HG03060 (cell line): ENCODE results near the gene ABCC8.

ENCODE experiments used
- ATAC-seq: cut with Tn5 transposase; IDR thresholded peaks from one replicate; pipeline ENCODE4 v1.9.1; 2021; ENCODE audit warnings: low read depth, moderate number of reproducible peaks; ENCODE audit not compliant: unreplicated experiment

The ABCC8 gene

DNA sequence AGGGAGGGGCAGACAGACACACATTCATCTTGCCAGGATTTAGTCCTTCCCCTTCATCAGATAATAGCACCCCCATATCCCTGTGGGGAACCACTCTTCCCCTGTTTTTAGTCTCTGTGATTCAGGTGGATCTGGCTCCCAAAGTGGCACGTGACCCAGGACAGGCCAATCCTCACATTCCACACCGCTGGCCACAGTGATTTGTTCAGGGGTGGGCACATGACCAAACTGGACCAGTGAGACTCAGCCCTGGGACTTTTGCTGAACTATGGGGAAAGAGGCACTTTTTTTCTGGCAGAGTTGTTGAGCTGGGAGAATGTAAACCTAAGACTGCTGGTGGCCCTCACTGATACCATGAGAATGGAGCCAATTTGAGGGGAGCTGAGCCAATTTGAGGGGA is 69.1 kb downstream of the ABCC8 start:
- no peak for ATAC-seq

- ATAC-seq = no peak
These were observed 69.9 kb downstream of the ABCC8 start for GRCh38 chr11:17406818-17407149.

GRCh38 chr11:17406082-17406817 is 70.4 kb downstream of the ABCC8 start:
- ATAC-seq = no peak

DNA sequence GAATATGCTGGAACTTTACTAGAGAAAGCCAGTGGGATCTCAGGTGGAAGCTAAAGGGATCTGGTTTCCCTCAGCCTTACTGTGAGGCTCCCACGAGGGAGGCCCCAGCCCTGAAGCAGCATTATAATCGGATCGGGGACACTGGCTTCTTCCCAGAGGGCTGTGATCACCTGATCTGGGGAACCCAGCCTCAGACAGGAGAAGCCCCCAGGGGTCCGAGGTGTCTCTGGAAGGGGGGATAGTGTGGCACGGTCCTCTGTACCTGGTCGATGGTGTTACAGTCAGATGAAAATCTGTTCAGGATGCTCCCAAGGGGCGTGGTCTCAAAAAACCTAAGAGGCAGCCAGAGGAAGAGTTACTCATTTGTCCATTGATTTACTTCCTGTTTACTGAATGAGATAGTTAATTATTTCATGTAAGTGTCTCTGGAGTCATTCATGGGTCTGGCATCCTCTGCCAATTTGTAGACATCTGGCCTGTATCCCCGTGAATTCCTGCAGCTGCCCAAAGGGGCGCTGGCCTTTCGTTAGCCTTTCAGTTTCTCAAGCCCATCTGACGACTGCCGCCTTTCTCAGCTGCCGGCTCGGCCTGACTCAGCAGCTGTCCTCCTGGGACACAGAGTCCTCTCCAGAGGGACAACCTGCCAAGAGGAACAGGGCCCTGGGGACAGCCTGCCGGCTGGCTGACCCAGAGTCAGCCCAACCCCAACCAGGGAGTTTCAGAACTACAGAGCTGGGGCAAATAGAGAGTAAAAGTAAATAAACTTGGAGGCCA is 71.2 kb downstream of the ABCC8 start:
- no peak for ATAC-seq

DNA sequence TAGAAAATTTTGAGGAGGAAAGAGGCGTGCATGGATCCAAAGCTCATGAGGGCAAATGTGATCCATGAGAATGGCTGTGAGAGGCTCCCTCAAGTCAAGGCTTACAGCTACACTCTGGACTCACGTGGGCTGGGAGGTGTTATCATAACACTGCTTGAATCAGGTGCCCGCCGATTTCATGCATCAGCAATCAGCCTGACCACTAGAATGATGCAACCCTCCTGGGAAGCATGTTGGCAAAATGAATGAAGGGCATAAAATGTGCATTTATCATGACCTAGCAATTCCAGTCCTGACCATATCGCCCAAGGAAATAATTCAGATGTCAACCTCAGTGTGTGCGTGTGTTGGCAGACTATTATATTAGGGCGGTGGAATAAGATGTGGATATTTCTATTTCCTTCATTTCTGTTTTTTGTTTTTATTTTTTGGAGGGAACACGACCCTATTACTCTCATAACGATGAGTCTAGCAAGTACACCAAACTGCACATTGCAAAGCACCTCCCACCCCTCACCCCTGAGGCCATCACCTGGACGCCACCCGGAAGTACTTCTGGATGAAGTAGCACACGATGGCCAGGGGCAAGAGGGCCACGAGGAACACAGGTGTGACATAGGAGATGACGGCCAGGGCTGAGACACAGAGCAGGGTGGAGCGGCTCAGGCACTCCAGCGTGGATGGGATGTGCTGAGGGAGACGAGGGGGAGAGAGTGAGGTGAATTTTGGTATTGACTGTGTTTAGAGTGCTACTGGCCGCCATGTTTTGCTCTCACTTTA is 72.5 kb downstream of the ABCC8 start:
- ATAC-seq = no peak

- no peak for ATAC-seq
These were observed 74.2 kb downstream of the ABCC8 start for GRCh38 chr11:17402486-17402885.

GRCh38 chr11:17401841-17402240 is 74.8 kb downstream of the ABCC8 start:
- ATAC-seq = no peak

DNA sequence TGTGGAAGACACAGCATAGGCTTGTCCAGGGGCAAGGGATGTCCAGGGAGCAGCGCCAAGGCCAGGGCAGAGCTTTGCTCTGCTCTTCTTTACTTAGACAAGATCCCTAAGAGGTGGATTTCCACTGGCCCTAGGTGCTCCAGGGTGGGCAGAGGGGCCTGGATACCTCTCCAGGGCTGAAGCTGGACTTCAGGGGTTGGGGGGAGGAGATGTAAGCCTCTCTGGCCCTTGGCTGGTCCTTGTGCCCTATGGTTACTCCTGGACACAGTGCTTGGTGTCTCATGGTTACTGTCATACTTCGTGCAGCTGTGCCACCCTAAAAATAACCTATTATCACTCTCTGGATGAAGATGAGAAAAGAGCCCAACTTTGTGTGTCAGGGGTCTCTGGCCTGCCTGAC is 75.3 kb downstream of the ABCC8 start:
- no peak for ATAC-seq

DNA sequence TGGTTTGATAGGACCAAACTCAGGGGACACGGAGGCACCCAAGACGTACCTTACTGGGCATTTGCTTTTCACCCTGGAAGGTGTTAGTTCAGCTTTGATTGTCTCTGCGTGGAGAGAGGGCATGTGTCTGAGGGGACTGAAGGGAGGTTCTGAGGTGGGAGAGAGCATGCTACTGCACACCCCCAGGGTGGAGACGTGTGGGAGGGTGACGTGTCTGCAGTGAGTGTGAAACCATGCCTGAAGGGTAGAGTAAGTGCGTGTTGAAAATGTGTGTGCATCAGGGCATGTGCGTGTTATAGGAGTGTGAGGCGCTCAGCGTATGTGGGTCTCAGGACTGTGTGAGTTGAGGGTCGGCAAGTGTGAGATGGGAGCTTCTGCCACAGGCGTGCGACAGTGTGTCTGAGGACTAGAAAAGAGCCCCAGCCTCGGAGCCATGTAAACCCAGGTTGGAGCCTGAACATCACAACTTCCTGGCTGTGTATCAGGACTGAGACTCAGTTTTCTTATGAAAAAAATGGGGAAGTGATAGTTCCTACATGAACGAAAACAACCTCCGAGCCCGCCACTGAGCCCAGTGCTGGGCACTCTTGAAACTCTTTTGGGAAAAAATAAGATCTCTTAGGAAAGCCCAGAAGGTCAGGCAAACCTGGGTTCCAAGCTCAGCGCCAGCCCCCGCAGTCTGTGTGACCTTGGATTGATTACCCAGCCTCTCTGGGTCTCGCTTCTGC is 76.4 kb downstream of the ABCC8 start:
- peak; percentile 40 for ATAC-seq

GRCh38 chr11:17399236-17399635 is 77.4 kb downstream of the ABCC8 start:
- no peak for ATAC-seq

GRCh38 chr11:17397311-17398002 is 79.2 kb downstream of the ABCC8 start:
- ATAC-seq = no peak

DNA sequence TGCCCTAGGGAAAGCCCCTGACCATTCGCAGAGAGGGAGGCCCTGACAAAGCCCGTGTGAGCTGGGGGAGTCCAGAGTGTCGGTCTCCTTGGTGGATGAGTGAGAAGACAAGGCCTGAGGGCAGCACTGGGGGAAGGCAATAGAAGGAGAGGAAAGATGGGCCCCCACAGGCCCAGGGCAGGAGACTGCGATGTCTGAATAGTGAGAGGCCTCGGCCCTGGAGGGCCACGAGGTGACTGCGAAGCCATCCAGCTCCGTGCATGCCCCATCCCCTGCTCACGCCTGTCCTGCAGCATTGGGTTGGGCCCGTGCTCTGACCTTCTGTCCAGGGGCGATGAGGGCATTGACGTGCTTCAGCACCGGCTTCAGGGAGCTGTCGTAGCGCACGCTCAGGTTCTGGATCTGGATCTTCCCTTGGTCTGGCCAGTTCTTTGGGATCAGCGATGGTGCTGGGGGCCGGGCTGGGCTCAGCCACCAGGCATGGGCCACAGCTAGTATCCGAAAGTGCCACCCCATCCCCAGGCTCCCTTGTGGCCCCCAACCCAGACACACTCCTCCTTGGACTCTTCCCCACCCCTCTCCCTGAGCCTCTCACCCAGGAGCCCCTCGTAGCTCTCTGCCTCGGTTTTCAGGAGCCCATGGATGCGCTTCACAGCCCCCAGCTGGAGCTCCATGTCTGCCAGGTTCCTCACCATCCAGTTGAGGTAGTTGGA is 79.9 kb downstream of the ABCC8 start:
- ATAC-seq = no peak

- ATAC-seq = no peak
These were observed 80.7 kb downstream of the ABCC8 start for GRCh38 chr11:17395978-17396377.

DNA sequence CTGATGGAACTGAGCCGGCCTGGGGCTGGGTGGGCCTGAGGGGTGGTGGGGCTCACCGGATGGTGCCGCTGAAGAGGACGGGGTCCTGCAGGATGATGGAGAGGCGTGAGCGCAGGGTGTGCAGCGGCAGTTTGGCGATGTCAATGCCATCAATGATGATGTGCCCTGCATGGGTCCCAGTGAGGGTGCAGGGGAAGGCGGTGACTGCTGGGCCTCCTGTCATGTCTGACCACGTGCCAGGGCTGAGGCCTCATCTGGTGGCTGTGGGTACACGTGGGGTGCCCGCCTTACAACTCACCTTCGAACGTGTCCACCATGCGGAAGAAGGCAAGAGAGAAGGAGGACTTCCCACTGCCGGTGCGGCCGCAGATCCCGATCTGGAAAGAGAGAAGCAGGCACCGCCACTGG is 81.1 kb downstream of the ABCC8 start:
- ATAC-seq = no peak

DNA sequence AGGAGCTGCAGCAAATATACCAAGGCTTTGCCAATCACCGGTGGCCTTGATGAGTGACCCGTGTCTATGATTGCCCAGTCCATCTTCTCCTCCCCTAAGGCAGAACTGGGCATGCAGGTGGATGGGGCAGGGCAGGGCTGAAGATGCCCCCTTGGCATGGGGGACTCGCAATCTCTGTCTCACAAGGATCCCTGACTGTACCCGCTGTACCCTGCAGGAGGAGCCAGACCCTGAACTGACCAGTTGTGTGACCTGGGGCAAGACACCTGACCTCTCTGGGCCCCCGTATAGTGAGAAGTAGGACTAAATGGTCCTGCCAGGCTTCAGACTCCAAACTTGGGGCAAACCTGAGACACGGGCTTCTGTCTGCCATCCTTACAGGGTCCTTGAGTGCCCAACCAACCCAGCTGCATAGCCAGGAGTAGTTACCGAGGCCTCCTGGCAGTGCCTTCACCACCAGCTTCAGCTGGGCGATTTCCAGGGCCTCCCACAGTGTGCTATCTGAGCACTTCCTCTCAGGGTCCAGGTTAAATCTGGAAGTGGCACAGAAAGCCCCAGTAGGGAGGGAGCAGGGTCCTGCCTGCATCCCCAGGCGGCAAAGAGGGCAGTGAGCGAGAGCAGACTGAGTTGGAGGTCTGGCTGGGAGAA is 81.8 kb downstream of the ABCC8 start:
- ATAC-seq = no peak

DNA sequence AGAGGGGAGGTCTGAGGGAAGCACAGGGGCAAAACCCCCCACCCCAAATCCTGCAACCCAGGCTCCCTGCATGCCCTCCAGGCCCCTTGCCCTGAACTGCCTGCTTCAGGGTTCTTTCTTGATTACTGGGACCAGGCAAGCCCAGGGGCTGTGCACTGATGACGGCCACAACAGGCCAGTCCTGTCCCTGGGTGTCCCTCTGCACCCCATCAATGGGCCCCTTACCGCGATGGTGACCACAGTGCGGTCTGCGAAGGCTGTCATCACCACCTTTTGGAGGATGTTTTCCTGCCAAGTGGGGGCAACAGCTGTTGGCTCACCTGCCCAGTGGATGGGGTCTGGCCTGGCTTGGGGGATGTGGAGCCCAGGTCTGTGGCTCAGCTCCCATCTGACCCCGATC is 83.2 kb downstream of the ABCC8 start:
- no peak for ATAC-seq

- no peak for ATAC-seq
These were observed 83.8 kb downstream of the ABCC8 start for GRCh38 chr11:17392872-17393271.

- no peak for ATAC-seq
These were observed 84.9 kb downstream of the ABCC8 start for GRCh38 chr11:17391493-17392355.
